CD4-positive, alpha-beta T cell treated with Interleukin-17A for 4 hours (primary cell): ENCODE results near the gene RAMACL.

ENCODE experiments used
- DNase-seq: peaks from one replicate; pipeline ENCODE4 v3.0.0-alpha.2; 2020; ENCODE audit warnings: mixed read lengths

The RAMACL gene

GRCh38 chr6:166573511-166574216 is 12.8 kb downstream of the RAMACL start:
- no peak for DNase-seq

DNA sequence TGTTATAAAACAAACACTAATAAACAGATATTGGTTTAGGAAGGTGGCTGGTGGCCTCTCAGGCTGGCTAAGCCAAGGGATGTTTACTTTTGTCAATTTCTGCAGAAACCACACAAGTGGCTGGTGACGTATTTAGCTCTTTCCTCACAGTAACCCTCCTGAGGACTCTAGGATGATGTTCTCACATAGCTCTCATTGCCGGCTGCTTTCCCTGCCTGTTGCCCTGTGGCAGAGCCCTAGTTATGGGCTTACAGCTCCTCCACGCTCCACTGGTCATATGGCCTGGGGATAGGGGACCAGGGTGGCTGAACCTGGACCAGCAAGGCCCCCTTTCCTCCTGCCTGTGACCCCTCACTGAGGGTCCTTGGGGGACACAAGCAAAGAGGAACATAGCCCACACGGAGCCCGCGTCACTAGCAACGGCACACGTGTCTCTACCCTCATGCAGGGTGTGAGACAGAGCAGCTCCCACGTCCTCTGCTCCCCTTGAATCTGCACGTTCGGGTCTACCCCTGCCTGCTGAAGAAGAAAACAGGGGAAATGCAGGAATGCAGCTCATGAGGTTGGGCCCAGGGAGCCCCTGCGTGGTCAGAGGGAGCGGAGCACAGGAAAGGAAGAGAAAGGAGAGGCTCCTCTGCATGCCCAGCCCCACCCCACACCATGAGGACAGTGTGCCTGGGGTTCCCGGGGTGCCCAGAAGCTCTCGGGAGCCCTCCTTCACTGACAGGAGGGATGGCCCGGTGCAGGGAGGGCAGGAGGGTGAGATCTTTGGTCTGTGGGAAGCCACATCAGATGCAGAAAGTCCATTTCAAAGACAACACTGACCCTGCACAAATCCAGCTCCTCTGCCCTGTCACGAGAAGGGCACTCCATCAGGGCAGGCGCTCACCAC is 13.9 kb downstream of the RAMACL start:
- DNase-seq = no peak

DNA sequence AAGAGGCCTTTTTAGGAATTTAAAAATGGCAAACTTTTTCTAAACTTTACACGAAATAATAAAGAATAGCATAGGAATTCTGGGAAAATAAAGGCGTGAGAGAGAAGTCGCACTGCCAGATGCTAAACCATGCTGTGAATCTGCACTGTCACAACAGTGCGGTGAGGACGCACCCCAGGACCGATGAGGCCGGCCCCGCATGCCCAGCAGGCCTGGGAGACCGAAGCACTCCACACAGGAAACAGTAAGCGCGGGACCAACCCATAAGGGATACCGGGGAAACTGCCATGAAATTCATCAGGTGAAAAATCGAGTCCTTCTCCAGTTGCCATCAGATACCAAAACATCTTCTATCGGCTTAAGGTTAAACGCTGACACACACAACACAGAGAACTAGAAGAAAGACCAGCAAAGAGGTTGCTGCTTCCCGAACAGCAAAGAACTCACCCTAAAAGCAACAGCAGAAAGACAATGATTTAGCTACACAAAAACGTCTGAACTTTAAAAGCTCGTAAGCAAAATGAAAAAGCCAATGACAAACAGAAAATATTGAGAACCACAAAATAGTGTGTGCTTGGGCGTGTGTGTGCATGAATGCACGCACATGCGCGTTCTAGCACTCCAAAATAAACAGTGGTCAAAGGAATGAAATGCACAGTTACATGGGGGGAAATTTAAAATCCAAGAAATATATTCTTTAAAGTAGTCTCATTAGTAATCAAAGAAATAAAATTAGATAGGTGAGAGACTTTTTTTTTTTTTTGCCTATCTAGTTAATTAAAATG is 15.4 kb downstream of the RAMACL start:
- DNase-seq = no peak

DNA sequence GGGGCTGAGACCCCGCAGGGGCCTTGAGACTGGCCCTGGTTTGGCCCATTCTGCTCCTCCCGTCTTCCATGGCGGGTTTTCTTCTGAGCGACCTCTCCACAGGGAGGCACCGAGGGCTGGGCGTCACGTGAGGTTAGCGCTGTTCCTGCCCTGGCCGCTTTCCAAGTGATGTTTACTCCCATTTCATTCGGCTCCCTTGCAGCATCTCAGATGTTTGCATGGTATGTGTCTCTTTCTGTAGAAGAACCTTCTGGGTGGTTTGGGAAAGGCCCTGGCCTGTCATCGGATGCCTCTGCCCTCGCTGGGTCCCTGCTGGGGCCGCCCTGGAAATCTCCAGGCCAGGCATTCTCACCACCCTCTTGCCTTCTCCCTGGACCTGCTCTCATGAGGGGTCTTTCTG is 17.3 kb downstream of the RAMACL start:
- DNase-seq = no peak

- DNase-seq = no peak
These were observed 18.7 kb downstream of the RAMACL start for GRCh38 chr6:166567813-166568212.

DNA sequence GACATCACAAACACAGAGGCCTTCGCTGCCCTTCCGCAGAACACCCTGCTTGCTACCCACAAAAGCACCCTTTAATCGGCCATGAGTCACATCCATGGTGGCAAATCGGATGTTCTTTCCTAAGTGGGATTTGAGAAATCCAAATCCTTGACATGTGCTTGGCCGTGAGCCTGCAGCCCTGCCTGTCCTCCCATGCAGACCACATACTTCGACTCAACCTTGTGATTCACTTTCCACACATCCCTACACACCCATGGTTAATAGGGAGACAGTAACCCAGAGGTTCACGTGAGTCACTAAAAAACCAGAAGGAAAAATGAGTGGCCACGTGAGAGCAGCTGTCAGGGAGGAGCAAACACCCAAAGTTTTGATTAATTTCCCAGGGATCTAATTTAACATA is 19.4 kb downstream of the RAMACL start:
- no peak for DNase-seq

- no peak for DNase-seq
These were observed 20.2 kb downstream of the RAMACL start for GRCh38 chr6:166566026-166567011.

DNA sequence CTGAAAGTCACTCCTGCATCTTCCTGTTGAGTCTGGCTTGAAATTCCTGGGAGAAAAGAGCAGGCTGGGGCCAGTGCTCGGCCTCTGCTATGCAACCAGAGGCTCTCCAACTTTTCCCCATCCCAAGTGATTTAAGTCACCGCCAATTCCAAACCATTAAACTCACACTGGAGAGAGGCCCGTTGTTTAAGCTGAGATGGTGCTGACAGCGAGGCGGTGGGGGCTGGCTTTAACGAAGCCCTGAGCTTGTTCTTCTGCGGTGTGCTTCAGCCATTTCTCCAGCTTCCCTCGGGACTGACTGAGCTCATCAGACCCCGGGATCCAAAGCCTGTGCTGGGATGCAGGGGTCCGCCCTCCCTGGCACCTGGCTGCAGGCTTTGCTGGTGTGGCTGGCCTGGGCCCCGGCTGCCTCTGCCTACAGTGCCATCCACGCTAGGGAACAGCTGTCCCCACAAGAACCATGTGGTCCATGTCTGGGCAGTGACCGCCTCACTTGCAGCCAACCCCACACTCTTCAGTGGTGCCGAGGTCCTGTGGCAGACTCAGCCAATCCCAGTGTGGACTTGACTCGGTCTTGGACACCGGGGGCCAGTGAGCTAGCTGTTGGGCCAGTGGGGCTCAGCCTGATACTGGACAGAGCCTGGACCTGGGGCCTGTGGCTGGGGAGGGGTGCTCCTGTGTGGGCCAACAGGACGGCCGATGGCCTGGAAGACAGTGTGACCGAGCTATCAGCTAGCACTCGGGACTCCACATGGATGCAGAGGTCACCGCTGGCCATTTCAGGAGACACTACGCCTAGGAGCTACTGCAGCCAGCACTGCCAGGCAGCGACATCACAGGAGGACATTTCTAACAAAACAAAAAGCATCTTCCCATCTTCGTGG is 21.2 kb downstream of the RAMACL start:
- no peak for DNase-seq

DNA sequence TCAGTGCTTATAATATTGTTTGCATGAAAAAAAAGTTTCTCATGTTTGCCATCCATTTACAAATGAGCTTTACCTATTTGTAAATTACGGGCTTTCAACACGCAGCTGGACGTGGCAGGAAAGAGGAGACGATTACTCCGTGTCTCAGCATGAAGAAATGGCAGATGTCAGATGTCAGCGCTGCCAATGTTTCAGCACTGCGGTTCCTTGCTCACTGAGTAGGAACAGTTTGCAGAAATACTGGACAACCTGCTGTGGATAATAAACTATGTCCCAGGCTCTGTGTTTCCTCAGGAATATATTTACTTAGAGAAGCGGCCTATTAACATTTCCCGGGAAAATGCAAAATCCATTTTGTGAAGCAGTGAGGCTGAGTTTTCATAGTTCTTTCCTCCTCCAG is 22.7 kb downstream of the RAMACL start:
- no peak for DNase-seq

DNA sequence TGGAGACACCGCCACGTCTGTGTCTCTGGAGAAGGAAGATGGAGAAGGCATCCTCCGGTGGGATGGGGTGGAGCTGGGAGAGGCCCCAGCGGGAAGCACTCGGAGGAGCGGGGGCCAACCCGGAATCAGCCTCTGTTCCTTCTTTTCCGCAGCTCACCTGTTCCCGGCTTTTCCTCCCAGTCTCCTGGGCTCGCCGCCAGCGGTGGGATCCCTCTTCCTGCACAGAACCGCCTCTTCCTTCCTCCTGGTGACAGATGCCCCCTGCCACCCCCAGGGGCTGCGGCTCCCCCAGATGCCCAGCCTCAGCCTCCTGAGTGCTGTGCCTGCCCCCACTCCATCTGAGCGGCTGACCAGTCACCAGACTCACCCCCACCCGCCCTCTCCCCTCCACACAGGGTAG is 23.3 kb downstream of the RAMACL start:
- no peak for DNase-seq

- DNase-seq = no peak
These were observed 23.8 kb downstream of the RAMACL start for GRCh38 chr6:166562726-166563125.

- no peak for DNase-seq
These were observed 24.6 kb downstream of the RAMACL start for GRCh38 chr6:166561771-166562359.

DNA sequence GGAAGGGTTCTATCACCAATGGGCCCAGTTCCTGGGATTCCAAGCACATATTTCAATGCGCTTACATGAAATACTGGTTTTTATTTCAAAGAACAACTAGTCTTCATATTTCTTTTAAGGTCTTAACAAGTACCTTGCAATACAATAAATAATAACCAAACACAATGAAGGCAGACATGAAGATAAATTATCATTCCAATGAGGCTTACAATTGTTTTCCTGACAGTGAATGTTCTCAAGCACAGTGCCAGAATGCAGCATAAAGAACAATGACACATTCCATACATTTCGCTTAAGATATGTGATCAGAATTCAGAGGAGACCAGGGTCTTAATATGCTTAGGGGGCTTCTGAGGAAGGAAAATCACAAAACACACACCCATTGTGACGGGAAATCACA is 26.3 kb downstream of the RAMACL start:
- no peak for DNase-seq

GRCh38 chr6:166559662-166560061 is 26.8 kb downstream of the RAMACL start:
- no peak for DNase-seq

- DNase-seq = no peak
These were observed 27.3 kb downstream of the RAMACL start for GRCh38 chr6:166559211-166559610.

DNA sequence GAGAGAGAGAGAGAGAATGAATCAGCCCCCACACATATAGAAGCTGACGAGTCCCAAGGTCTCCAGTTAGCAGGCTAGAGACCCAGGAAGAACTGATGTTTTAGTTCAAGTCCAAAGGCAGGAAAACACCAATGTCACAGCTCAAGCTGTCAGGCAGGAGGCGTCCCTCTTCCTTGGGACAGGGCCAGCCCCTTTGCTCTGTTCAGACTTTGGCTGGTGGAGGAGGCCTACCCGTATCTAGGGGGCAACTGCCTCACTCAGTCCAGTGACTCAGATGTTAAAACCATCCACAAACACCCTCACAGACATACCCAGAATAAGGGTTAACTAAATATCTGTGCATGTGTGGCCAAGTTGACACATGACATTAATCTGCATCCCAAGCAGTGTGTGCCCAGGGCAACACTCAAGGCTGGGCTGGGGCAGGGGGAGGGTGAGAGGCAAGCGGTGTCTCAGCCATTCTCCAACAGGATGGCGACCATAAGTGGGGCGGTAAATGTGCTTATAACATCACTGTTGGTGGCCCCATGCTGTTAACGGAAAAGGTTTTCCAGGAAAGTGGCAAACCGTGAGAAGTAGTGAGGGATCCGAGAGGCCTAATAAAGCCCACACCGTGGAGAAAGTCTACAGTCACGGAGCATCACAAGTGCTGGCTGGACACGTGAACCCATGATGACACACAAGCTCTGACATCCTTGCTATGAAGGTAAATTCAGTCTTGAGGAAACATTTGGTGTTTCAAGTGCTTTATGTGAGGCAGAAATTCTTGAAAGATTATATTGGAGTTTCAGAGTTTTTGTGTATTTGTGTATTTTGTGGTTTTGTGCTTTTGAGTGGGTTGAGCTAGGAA is 28.1 kb downstream of the RAMACL start:
- no peak for DNase-seq

GRCh38 chr6:166556863-166557322 is 29.6 kb downstream of the RAMACL start:
- peak; percentile 28 for DNase-seq

GRCh38 chr6:166556336-166556735 is 30.1 kb downstream of the RAMACL start:
- DNase-seq = no peak

DNA sequence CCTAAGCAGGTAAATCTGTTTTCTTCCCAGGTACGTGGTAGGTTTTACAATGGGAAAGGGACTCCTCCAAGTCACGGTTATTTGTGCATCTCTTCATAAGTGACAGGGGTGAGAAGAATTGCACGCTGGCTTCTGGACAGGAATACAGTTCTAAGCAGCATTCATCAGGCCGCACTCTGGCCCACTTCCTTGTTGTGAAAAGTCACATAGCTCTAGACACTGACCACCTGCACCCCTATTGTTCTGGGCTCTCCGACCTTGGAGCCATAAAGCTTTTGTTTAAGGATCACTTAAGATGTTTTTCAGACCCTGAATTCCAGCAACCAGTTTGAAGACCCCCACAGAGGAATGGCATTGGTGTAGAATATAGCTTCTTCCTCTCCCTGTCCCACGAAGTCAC is 31.4 kb downstream of the RAMACL start:
- no peak for DNase-seq

DNA sequence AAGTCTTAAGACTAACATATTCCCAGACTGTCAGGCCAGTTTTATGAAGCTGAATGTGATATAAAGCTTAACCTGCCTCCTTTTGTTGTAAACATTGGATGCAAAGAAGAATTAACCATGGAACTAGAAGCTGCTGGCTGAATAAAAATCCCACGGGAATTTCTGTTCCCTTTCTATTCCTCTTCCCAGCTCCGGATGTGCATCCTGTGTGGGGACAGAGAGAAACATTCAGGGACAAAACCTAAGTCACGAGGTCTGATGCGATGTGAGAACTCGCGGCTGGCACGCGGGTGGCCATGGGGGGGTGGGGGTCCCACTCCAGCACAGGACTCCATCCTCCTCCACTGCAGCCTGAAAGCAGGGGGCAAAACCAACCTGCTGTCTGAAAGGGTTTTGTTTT is 32.2 kb downstream of the RAMACL start:
- no peak for DNase-seq
